ENCODE data around the gene OVCA2. TPM values are rescaled to one million over a fixed set of nuclear protein-coding genes. Genes with fewer than 3 reads are reported as not detected.

The OVCA2 gene
- total and polyA plus RNA-seq, 2 experiments from 2014 or later = 49.2 to 72.5 TPM

DNA sequence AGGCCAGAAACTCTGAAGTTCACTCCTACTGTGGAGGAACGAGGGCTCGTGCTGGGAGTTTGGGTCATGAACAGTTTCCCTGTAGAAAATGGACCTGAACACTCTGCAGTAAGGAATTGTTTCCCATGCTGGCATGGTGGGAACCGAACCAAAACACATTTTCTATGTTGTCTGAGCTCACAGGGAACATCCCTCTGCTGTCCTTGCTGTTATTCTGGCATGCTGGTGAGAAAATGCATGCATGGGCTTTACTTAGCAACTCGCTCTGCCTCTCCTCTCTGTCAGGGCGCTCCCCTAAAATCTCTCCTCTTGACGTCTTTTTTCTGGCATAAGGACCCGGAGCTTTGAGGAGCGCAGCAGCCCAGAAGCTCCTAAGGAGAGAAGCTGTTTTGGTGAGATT is 22.1 kb upstream of the OVCA2 start:
- Histone ChIP-seq H3K9me2 (replicated peaks; ENCODE audit: insufficient read depth) (no peaks in the 10 kb centered on the region), H3K36me3 (replicated peaks; ENCODE audit: insufficient read depth, low read depth) (no peaks in the 10 kb centered on the region), H3K4me1 (ENCODE audit: insufficient read depth) (peaks cover 9% of the 10 kb centered on the region), H3K4me3 (no peak overlapping the region), H2AFZ (no peak overlapping the region), H3K27me3 (peaks cover 59% of the 10 kb centered on the region), H4K20me1 (ENCODE audit: insufficient read depth, poor library complexity, severe bottlenecking) (no peaks in the 10 kb centered on the region), H3K27ac (no peak overlapping the region), H3K9me3 (ENCODE audit: low read depth) (no peaks in the 10 kb centered on the region), H3K79me2 (no peaks in the 10 kb centered on the region), H3K4me2 (no peak overlapping the region)
- no peak for DNase-seq (ENCODE audit: low spot score)
- no peak for TF ChIP-seq EZH2phosphoT487 (IDR thresholded peaks at IDR 0.05; ENCODE audit: low read depth, severe bottlenecking, unreplicated experiment)
- TF ChIP-seq, protein P1, sequence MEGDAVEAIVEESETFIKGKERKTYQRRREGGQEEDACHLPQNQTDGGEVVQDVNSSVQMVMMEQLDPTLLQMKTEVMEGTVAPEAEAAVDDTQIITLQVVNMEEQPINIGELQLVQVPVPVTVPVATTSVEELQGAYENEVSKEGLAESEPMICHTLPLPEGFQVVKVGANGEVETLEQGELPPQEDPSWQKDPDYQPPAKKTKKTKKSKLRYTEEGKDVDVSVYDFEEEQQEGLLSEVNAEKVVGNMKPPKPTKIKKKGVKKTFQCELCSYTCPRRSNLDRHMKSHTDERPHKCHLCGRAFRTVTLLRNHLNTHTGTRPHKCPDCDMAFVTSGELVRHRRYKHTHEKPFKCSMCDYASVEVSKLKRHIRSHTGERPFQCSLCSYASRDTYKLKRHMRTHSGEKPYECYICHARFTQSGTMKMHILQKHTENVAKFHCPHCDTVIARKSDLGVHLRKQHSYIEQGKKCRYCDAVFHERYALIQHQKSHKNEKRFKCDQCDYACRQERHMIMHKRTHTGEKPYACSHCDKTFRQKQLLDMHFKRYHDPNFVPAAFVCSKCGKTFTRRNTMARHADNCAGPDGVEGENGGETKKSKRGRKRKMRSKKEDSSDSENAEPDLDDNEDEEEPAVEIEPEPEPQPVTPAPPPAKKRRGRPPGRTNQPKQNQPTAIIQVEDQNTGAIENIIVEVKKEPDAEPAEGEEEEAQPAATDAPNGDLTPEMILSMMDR (IDR thresholded peaks at IDR 0.05; ENCODE audit: poor library complexity) = no peak
- 77% methylated on average over 8 of the region's 8 CpGs for WGBS (ENCODE audit: low lambda C conversion rate, missing lambda C conversion rate)

DNA sequence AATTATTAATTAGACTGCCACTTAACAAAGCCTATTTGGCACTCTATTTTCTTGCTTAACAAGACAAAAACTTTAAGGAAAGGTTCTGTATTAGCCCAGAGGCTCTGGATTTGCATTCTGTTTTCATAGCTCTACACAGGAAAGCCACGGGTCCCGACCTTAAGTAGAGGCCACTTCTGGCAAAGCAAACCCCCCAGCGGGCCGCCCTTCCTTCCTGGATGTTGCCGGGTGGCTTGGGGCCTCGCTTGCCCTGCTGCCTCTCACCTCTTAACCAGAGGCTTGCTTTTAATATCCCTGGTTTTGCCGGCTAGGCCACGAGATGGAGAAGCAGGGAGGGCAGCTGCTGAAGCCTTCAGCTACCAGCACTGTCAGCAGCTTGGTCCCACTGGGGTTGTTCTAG is 21.1 kb upstream of the OVCA2 start:
- Histone ChIP-seq H3K27ac (no peak overlapping the region), H3K79me2 (no peaks in the 10 kb centered on the region), H2AFZ (no peak overlapping the region), H3K27me3 (peaks cover 67% of the 10 kb centered on the region), H3K9me3 (ENCODE audit: low read depth) (no peaks in the 10 kb centered on the region), H3K36me3 (replicated peaks; ENCODE audit: insufficient read depth, low read depth) (no peaks in the 10 kb centered on the region), H3K4me2 (no peak overlapping the region), H3K4me3 (no peak overlapping the region), H3K9me2 (replicated peaks; ENCODE audit: insufficient read depth) (no peaks in the 10 kb centered on the region), H4K20me1 (ENCODE audit: insufficient read depth, poor library complexity, severe bottlenecking) (no peaks in the 10 kb centered on the region), H3K4me1 (ENCODE audit: insufficient read depth) (peaks cover 14% of the 10 kb centered on the region)
- WGBS (ENCODE audit: low lambda C conversion rate, missing lambda C conversion rate) = 71% methylated on average over 8 of the region's 8 CpGs
- no peak for DNase-seq (ENCODE audit: low spot score)
- TF ChIP-seq EZH2phosphoT487 (IDR thresholded peaks at IDR 0.05; ENCODE audit: low read depth, severe bottlenecking, unreplicated experiment) (no peak), EZH2 (IDR thresholded peaks at IDR 0.05; ENCODE audit: borderline replicate concordance) (no peak)
- TF ChIP-seq, protein P1 (IDR thresholded peaks at IDR 0.05; ENCODE audit: poor library complexity) = no peak

DNA sequence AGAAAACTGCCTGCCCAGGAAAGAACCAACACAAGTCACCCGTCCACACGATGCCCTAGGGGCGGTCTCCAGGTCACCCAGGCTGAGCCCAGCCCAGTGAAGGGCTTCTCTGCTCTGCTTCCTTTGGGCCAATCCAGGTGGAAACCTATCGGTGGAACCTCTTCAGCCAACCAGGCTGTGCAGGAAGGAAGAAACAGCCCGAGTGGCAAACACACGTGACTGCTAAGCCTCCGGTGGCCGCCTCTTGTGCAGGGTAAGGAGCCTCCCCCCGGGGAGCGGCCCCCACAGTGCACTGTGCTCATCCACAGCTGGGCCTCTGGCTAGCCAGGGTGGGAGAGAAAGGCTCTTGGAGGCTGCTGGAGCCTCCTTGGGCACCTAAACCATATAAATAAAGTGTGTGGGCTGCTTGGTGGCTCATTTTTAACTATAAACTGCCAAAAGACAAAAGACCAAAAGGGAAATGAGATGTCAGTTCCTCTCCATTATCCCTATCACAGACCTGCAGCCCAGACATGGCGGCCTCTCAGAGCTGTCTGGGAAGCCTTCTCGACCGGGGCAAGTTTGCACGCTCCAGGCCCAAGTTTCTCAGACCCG is 19.1 kb upstream of the OVCA2 start:
- TF ChIP-seq, protein P1 (IDR thresholded peaks at IDR 0.05; ENCODE audit: poor library complexity) = no peak
- no peak for TF ChIP-seq EZH2 (IDR thresholded peaks at IDR 0.05; ENCODE audit: borderline replicate concordance)
- no peak for TF ChIP-seq EZH2phosphoT487 (IDR thresholded peaks at IDR 0.05; ENCODE audit: low read depth, severe bottlenecking, unreplicated experiment)
- Histone ChIP-seq H3K27ac (no peak overlapping the region), H4K20me1 (ENCODE audit: insufficient read depth, poor library complexity, severe bottlenecking) (no peaks in the 10 kb centered on the region), H3K4me2 (no peak overlapping the region), H2AFZ (no peak overlapping the region), H3K36me3 (replicated peaks; ENCODE audit: insufficient read depth, low read depth) (no peaks in the 10 kb centered on the region), H3K4me3 (no peak overlapping the region), H3K27me3 (peaks cover 82% of the 10 kb centered on the region), H3K79me2 (no peaks in the 10 kb centered on the region), H3K9me2 (replicated peaks; ENCODE audit: insufficient read depth) (no peaks in the 10 kb centered on the region), H3K9me3 (ENCODE audit: low read depth) (no peaks in the 10 kb centered on the region), H3K4me1 (ENCODE audit: insufficient read depth) (peaks cover 16% of the 10 kb centered on the region)
- no peak for DNase-seq (ENCODE audit: low spot score)
- 88% methylated on average over 15 of the region's 15 CpGs for WGBS (ENCODE audit: low lambda C conversion rate, missing lambda C conversion rate)

Measured in hepatocyte (in vitro differentiated cells).